COR-L47 (cell line): ENCODE results near the gene LRMDA.

Source experiments
- DNase-seq: peaks from one replicate; lab custom pipeline; 2025; lab: John Stamatoyannopoulos, UW

The LRMDA gene

DNA sequence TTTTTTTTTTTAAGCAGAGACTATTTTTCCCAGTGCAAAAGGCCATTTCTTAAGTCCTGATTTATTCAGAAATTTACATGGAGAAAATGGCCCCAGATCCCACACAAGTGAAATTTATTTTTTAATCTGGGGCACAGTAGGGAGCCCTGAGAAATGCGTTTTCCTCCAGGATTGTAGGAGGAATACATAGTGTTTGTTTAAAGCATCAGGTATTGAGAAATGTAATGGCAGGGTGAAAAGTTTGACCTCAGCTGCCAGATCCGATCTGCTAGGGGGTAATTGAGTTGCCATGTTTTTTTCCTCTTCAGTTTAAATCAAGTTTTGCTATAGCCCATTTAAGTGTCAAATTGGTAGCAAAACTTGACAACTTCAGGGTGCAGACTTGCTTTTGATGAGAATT is 110.0 kb downstream of the LRMDA start:
- DNase-seq: no peak

DNA sequence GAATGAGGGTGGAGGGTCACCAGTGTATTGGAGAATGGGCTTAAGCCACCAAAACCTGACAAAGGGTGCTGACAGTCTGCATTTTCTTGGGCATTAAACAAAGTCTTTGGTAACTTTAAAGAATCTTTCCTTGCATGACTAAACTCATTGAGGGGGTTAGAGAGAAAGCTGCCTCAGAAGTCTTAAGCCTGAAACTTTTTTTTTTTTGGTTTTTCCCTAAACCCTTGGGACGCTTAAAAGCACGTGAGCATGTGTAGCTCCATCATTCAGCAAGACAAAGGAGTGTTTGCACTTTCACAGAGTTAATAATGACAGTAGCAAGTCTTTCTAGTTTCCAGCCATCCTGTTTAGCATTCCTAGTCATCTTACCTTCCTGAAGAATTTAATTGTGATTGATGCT is 110.7 kb downstream of the LRMDA start:
- DNase-seq: no peak

DNA sequence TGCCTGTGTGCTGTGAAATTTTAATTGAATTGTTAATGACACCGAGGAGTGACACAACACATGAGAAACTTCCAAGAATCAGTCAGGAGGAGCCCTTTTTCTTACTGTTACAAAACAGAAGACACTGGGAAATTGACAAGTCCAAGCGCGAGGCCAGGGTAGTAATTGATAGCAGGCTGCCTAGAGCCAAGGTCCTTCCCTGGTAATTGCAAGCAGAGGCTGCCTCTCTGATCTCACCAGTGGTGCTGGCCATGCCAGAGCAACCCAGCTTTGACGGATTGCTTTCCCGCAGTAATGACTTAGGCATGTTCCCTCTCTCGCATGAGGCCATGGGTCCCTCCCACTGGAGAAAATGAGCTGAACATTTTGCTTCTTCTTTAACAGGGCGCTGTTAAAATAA is 111.5 kb downstream of the LRMDA start:
- no peak for DNase-seq

DNA sequence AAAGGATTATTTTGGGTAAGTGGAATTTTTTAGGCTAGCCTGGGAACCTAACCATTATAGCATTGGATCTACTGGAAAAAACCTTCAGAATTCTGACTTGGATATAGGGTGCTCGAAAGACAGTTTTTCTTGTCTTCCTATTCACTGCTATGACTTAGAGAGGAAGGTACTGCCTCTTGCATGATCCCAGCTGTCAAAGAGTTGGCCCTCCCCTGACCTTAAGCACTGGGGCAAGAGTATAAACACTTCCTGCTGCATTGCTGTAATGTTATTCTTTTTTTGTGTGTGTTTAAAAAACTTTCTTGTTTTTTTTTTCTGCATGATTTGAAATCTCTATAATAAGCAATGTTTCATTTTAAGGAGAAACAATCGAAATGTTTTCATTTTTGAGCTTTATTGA is 113.0 kb downstream of the LRMDA start:
- DNase-seq: no peak

DNA sequence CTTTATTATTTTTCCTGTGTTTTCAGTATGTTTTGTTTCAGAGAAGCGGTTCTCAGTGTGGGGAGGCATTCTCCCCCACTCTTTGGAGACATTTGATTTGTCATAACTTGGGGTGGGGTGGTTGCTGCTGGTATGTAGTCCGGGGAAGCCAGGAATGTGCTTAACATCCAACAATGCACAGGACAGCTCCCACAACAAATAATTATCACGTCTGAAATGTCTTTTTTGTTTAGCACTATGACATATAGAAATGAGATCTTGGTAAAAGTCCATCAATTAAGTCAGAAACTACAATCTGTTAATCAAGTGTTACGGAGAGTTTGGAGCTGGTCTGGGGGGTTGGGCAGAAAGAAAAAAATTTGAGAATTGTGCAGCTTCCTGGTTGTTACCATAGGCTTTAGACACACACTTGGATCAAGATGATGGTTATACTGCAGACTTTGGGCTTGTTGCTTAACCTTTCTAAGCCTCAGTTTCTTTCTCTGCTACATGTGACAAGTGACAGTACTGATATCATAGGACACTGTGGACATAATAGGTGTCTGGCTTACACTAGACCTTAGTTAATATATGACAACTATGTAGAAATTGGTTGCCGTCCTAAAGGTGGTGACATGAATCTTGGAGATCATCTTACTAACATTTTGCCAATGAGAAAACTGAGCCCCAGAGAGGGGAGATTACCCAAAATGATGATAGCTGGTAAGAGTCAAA is 113.7 kb downstream of the LRMDA start:
- DNase-seq: no peak

DNA sequence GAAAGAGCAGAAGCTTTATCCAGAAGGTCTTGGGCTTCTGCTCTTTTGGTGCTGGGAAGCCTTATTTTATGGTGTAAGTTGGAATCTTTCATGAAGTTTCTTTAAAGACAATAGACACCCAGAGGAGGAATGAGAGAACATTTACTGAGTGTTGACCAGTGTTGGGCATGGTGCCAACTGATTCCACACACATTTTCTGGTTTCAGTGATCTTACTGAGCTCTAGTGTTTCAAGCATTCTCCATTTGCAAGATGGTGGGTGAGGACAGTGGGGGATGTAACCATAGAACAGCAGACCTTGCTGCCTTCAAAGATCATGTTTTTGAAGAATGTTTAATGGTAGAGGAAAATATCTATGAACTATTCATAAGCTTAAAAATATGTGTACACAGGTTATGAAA is 114.6 kb downstream of the LRMDA start:
- no peak for DNase-seq

DNA sequence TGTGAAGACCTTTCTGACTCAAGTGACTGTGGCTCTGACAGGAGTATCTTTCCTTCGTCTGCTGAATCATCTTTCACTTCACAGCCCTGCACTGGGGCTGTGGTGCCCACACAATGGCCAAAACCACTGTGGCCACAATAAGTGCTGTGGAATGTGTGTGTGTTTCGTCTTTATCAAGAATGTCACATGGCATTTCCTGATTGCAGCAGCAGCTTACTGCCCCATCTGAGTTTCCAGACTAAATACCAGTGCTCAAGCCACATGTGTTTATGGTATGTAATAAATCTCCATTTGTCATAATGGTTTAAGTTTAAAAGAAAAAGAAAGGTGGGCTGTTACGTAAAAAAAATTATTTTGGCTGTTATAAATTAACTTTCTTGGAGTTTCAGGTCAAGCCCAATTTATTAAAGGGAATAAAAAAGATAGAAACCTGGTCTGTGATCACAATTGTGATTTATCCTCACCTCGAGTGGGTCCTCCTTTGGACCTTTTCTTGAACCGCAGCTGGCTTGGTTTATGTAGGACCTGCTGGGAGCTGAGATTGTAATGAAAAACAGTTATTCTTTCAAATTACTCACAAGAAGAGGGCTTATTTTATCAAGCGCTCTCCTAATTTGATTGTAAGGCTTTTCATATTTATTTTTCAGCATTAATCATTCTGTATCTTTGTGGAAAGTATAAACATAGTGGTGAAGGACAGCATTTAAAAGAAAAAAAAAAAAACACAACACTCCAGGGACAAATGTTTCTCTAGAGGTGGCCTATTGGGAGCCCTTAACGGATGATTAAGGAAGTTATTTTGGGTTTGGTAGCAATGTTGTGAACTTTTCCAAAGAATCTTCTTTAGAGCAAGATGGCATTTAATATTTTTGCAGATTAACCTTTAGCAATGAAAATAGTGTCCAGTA is 116.2 kb downstream of the LRMDA start:
- no peak for DNase-seq

DNA sequence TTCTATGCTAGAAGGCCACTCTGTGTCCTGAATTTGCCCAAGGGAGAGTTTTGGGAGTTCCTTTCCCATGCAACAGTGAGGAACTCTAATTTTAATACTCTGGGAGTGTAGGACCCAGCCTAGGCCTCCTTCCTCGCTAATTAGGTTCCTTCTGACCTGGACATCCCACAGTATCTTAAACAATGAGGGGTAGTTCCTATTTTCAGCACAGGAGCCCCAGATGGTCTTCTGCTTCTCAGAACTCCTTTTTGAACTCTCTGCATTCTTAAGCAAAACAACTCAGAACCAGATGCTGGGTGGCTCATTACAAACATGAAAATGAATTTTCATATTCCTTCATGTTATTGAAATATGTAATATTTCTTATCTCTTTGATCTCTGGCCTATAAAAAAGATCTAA is 116.9 kb downstream of the LRMDA start:
- DNase-seq: no peak

DNA sequence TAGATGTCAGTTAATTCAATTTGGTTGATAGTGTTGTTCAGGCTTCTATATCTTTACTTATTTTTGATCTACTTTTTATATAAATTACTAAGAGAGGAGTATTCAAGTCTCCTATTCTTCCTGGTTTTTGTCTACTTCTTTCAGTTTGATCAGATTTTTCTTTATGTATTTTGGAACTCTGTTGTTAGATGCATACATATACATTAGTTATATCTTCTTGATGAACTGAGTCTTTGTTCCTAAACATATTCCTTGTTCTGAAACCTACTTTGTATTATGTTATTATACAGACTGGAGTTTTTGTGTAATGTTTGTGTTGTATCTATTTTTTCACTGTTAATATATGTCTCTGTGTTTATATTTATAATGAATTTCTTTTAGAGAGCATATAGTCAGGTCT is 118.8 kb downstream of the LRMDA start:
- no peak for DNase-seq

DNA sequence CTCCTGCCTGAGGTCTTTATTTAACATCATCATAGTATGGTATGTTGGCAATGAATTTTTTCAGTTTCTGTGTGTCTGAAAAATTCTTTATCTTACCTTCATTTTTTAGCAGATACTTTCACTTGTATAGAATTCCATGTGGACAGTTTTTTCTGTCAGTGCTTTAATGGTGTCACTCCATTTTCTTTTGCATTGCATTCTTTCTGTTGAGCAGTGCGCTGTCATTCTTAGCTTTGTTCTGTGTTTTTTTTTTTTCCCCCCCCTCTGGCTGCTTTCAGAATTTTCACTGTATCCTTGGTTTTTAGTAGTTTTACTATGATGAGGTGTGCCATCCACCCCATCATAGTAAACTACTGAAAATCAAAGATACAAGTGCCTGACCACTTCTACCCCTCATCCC is 120.7 kb downstream of the LRMDA start:
- no peak for DNase-seq

DNA sequence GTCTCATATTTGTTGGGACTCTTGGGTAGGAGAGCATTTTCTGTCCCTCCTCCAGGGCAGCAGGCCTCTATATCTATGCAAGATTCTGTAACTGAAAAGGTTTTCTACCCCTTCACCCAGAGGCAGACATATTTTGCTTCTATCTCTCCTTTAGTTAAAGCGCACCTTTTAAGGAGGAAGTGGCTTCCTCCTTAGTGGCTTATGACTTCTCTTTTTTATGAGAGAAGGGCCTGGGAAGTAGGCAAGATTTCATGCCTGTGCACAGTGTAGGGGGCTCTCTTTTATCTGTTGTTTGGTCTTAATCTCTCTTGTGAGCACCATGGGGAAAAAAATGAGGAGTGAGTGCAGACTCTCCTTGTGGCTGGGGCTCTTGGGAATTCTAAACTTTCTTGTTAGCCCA is 122.1 kb downstream of the LRMDA start:
- no peak for DNase-seq

DNA sequence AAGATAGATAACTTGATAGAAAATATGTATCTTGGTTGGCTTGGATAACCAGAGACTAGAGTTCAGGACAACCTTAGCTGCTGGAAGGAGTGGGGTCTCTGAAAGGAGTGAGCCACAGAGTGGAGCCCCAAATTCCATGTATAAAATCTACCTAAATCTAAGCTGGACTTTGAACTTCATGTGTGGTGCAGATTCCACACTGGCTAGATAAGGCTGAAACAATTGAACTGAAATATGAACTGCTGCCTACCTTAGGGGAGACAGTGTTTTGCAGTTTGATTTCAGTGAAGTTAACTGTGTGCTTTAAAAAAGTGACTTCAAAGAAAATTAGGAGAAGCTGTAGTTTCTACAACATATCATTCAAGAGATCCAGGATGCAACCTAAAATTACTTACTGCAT is 123.9 kb downstream of the LRMDA start:
- no peak for DNase-seq

DNA sequence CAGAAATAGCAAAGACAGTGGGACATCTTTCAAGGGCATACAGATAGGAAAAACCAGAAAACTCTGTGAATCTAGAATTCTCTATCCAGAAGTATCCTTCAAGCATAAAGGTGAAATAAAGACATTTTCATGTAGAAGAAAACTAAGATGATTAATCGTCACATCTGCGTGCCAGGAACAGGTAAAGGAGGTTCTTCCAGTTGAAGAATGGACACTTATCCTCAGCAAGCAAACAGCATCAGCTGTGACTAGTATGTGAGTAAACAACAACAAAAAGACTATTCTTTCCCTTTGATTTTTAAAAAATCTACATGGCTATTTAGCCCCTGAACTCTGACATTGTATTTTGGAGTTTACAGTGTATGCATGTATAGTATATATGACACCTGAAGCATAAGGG is 124.9 kb downstream of the LRMDA start:
- no peak for DNase-seq

DNA sequence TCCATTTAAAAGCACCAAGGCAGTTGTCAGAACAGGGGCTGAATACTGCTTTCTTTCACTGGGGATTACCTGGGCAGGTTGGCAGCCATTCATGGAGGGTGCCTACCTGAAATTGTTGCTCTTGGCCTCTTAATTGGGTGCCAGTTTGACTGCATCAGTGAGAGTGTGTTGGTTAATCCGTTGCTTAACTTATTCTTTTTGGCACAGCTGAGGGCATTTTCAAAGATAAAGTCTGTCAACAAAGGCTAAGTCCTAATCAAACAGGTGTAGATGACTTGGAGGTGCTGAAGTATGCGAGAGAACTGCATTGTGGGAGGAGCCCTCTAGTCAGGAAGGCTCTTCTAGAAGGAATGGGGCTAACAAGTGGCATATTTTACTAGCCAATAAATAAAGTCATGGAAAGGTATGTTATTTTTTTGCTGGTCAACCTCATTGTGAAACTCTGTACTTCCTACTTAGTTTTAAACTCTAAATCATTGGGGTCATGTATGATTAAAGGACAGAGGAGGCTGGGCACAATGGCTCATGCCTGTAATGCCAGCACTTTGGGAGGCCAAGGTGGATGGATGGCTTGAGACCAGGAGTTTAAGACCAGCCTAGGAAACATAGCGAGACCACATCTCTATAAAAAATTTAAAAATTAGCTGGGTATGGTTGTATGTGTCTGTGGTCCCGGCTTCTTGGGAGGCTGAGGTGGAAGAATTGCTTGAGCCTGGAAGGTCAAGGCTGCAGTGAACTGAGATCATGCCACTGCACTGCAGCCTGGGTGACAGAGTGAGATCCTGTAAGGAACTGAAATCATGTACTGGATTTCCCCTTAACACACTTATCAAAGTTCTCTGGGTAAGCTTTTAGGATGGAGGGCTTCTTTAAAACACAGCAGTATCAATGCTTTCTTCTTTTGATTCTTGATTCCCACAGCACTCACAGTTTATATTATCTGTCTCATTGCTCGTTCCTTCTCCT is 134.1 kb downstream of the LRMDA start:
- DNase-seq: no peak

DNA sequence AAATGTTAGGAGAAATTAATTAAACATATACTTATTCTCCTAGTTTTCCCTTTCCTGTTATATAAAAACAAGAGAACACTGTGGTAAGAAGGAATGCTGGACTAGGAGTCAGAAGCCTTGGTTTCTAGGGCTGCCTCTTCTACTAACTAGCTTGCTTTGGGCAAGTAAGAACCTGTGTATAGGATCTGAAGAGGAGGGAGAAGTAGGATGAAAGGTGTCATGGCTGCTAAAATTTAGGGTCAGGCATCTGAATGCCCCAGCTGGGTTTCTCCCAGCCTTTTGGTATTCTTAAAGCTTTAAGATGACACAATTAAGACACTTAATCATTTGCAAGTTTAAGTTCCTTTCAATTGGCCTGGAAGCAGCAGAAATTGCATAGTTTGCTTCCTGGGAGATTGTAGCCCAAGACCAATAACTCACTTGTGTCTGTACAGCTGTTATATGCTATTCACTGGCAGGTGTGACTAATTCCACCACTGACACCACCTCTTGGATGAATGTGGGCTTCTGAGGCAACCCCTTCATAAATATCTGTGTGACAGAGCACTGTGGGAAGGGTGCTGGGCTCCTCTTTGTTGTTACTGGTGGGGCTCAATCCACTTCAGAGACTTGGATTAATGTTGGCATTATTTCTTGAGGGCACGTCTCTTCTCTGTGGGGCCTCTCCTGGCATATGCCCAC is 137.2 kb downstream of the LRMDA start:
- no peak for DNase-seq

DNA sequence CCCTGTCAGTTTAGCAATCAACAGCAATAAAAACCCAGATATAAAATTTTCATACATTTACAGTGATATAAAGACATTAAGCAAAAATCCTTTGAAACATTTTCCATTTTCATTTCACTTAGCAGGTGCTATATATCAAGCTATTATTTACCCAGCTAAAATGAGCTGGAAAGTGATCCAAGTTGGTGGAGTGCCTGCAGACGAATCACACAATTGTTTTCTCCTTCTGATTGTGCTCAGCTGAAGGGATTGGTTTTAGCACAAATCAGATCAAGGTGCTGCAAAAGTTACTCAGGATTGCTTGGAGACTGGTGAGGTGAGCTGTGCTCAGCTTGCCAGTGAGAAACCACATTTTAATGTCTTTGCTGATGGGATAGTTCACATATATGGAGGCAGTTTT is 138.1 kb downstream of the LRMDA start:
- no peak for DNase-seq

DNA sequence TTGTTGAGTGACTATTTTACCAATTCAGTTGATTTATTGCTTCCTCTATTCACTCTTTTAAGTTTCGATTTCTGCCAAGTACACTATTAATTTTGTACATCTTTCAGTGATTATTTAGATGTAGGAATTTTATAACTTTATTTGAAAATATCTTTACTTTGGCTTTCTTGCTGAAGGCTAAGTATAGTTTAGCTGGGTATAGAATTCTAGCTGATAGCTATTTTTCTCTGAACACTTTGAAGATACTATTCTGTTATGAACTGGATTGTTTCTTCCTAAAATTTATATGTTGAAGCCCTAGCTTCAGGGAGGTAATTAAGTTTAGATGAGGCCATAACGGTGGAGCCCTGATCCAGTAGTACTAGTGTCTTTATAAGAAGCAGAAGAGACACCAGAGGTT is 141.1 kb downstream of the LRMDA start:
- DNase-seq: no peak

DNA sequence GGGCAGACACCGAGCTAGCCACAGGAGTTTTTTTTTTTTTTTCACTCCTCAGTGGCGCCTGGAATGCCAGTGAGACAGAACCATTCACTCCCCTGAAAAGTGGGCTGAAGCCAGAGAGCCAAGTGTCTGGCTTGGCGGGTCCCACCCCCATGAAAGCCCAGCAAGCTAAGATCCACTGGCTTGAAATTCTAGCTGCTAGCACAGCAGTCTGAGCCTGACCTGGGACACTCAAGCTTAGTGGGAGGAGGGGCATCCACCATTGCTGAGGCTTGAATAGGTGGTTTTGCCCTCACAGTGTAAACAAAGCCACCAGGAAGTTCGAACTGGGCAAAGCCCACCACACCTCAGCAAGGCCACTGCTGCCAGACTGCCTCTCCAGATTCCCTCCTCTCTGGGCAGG is 144.5 kb downstream of the LRMDA start:
- no peak for DNase-seq

DNA sequence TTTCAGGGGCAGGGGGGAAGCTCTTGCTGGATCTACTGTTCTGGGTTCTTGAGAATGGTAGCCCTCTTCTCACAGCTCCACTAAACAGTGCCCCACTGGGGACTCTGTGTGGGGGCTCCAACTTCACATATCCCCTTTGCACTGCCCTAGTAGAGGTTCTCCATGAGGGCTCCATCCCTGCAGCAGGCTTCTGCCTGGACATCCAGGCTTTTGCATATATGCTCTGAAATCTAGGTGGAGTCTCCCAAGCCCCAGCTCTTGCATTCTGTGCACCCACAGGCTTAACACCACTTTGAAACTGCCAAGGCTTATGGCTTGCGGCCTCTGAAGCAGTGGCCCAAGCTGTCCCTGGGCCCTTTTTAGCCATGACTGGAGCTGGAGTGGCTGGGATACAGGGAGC is 150.7 kb downstream of the LRMDA start:
- DNase-seq: no peak

DNA sequence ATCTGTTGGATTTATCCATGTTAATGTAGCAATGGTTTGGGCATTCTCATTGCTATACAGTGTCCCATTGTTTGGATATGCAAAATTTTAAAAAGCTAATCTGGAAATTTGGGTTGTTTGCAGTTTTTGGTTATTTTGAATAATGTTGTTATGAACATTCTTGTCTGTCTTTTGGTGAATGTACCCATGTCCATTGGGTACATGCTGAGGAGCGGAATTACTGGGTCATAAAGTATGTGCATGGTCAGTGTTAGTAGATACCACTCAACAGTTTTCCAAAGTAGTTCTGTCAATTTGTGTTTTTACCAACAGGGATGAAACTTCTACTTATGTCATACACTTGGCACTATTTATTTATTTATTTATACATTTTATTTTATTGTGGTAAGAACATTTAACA is 153.9 kb downstream of the LRMDA start:
- no peak for DNase-seq

DNA sequence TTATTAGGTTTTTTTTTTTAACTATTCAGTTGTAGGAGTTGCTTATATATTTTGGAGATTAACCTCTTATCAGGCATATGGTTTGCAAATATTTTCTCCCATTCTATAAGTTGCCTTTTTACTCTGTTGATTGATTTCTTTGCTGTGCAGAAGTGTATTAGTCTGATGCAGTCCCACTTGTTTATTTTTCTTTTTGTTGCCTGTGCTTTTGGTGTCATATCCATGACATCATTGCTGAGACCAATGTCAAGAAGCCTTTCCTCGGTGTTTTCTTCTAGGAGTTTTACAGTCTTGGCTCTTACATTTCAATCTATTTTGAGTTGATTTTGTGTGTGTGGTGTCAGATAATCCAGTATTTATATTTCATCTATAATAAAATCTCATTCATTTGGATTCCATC is 155.4 kb downstream of the LRMDA start:
- no peak for DNase-seq

DNA sequence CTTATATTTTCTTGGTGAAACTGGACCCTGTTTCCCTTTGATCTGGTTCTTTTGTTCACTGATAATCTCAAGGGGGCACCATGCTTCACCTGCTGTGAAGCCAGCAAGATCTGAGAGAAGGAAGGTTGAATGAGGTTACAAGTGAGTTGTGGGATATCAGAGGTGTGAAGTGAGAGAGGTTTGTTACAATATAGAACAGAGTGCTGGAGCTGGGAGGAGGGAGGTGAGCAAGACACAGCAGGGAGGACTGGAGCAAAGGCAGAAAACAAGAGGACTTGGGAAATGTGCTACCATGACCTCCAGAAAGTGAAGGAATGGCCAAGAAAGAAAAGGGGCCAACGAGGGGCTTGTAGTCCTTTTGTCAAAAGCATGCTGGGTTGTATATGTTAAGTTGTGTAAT is 156.6 kb downstream of the LRMDA start:
- no peak for DNase-seq
